GM21367 (cell line): Measurements from ENCODE around the gene CCDC51.
"Not testable (repeated sequence)": the region's sequence is repeated elsewhere in the genome, so short reads cannot be mapped to it uniquely, and the experiment has no call there.

ENCODE experiments used
- ATAC-seq: cut with Tn5 transposase; IDR thresholded peaks from one replicate; pipeline ENCODE4 v1.9.1; 2021; ENCODE audit not compliant: unreplicated experiment

CCDC51 gene

GRCh38 chr3:48408823-48409281 is 31.1 kb downstream of the CCDC51 start:
- no peak for ATAC-seq

GRCh38 chr3:48407542-48408099 is 32.3 kb downstream of the CCDC51 start:
- no peak for ATAC-seq

- ATAC-seq = no peak
These were observed 33.2 kb downstream of the CCDC51 start for GRCh38 chr3:48406443-48407431.

GRCh38 chr3:48405971-48406370 is 33.9 kb downstream of the CCDC51 start:
- ATAC-seq = no peak

GRCh38 chr3:48405343-48405881 is 34.5 kb downstream of the CCDC51 start:
- ATAC-seq = no peak

GRCh38 chr3:48404440-48405342 is 35.2 kb downstream of the CCDC51 start:
- no peak for ATAC-seq

GRCh38 chr3:48403533-48404439 is 36.1 kb downstream of the CCDC51 start:
- ATAC-seq = no peak

- ATAC-seq = no peak
These were observed 37.0 kb downstream of the CCDC51 start for GRCh38 chr3:48402907-48403306.

GRCh38 chr3:48402281-48402732 is 37.6 kb downstream of the CCDC51 start:
- ATAC-seq = no peak

- ATAC-seq = not testable (repeated sequence)
These were observed 38.5 kb downstream of the CCDC51 start for GRCh38 chr3:48401434-48401901.

- no peak for ATAC-seq
These were observed 39.0 kb downstream of the CCDC51 start for GRCh38 chr3:48400824-48401433.

- no peak for ATAC-seq
These were observed 40.3 kb downstream of the CCDC51 start for GRCh38 chr3:48399387-48400172.

- no peak for ATAC-seq
These were observed 41.1 kb downstream of the CCDC51 start for GRCh38 chr3:48398701-48399386.

GRCh38 chr3:48397767-48398681 is 41.9 kb downstream of the CCDC51 start:
- no peak for ATAC-seq

GRCh38 chr3:48395714-48396113 is 44.2 kb downstream of the CCDC51 start:
- ATAC-seq = no peak

- no peak for ATAC-seq
These were observed 45.5 kb downstream of the CCDC51 start for GRCh38 chr3:48394391-48394790.

GRCh38 chr3:48388966-48389365 is 51.0 kb downstream of the CCDC51 start:
- no peak for ATAC-seq
